HG03039 (cell line): ENCODE measurements around the gene GDF7.

Experiments
- ATAC-seq: cut with Tn5 transposase; IDR thresholded peaks from one replicate; pipeline ENCODE4 v1.9.1; 2021; ENCODE audit warnings: mild to moderate bottlenecking, moderate library complexity; ENCODE audit not compliant: unreplicated experiment

The GDF7 gene

GRCh38 chr2:20657522-20658235, 9.3 kb upstream of the GDF7 start:
- no peak for ATAC-seq

- ATAC-seq, result no peak
Observed at GRCh38 chr2:20660506-20661420, 6.2 kb upstream of the GDF7 start.

GRCh38 chr2:20661421-20662307, 5.3 kb upstream of the GDF7 start:
- peak; percentile 57 for ATAC-seq

- ATAC-seq, result no peak
Observed at GRCh38 chr2:20662308-20662937, 4.5 kb upstream of the GDF7 start.

GRCh38 chr2:20663196-20664070, 3.5 kb upstream of the GDF7 start:
- no peak for ATAC-seq

GRCh38 chr2:20664071-20664390, 2.9 kb upstream of the GDF7 start:
- ATAC-seq, result no peak

- ATAC-seq, result no peak
Observed at GRCh38 chr2:20664431-20665242, 2.3 kb upstream of the GDF7 start.

- ATAC-seq, result no peak
Observed at GRCh38 chr2:20665243-20666004, 1.5 kb upstream of the GDF7 start.

- no peak for ATAC-seq
Observed at GRCh38 chr2:20666005-20666303, 990 bp upstream of the GDF7 start.

- no peak for ATAC-seq
Observed at GRCh38 chr2:20667151-20667530, 197 bp downstream of the GDF7 start.

GRCh38 chr2:20667531-20668401, 822 bp downstream of the GDF7 start:
- ATAC-seq, result no peak

GRCh38 chr2:20668451-20668850, 1.5 kb downstream of the GDF7 start:
- no peak for ATAC-seq

- no peak for ATAC-seq
Observed at GRCh38 chr2:20668871-20669475, 2.0 kb downstream of the GDF7 start.

GRCh38 chr2:20669562-20670314, 2.8 kb downstream of the GDF7 start:
- ATAC-seq, result no peak

- ATAC-seq, result no peak
Observed at GRCh38 chr2:20670315-20671035, 3.5 kb downstream of the GDF7 start.
